ENCODE measurements around the gene SRRT. TPM values are rescaled to one million over a fixed set of nuclear protein-coding genes. Genes with fewer than 3 reads are reported as not detected.
"Not testable (repeated sequence)": the region's sequence is repeated elsewhere in the genome, so short reads cannot be mapped to it uniquely, and the experiment has no call there.

Gene SRRT
- total RNA-seq, 2 donors from 2014 or later = 109 TPM

DNA sequence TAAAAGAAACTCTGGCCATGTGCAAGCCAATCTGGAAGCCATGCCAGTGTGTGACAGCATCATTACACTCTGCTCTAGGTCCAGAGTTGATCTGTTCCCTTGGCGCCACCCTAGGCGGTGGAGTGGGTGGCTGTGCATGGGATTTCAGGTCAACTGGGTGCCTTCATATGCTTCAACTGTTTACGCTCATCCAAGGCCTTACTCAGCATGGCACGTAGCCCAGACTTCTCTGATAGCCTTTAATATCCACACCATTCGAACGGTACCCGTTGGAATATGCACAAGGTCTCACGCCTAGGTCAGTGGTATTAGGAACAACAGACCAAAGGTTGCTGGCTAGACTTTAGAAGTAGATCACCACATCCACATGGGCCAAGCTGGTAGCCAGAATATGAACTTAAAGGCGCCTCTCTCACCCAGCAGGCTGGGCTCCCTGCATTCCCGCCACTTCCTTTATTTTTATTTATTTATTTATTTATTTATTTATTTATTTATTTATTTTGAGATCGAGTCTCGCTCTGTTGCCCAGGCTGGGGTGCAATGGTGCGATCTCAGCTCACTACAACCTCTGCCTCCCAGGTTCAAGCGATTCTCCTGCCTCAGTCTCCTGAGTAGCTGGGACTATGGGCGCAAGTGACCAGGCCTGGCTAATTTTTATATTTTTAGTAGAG lies 39.4 kb downstream of the SRRT start:
- no peaks in the 10 kb centered on the region for H3K36me3 ChIP-seq
- DNase-seq (ENCODE audit: low spot score) (no peak), ATAC-seq (ENCODE audit: insufficient number of reproducible peaks, low FRiP score, low read depth) (no peak)
- TF ChIP-seq CTCF (IDR thresholded peaks at IDR 0.05) = no peak
- no peaks in the 10 kb centered on the region for H3K27me3 ChIP-seq (replicated peaks; ENCODE audit: insufficient read depth)
- H3K27ac ChIP-seq = no peak overlapping the region
- H3K4me1 ChIP-seq (ENCODE audit: control insufficient read depth in 1 of 2, low read depth in 2 of 2) = peaks cover 0 to 6% of the 10 kb centered on the region in 2 donors
- H3K4me3 ChIP-seq = no peak overlapping the region
- no peaks in the 10 kb centered on the region for H3K9me3 ChIP-seq

GRCh38 chr7:100914879-100915447 lies 40.1 kb downstream of the SRRT start:
- ATAC-seq (ENCODE audit: insufficient number of reproducible peaks, low FRiP score, low read depth) (no peak), DNase-seq (ENCODE audit: low spot score) (no peak)
- Histone ChIP-seq H3K4me1 (ENCODE audit: control insufficient read depth in 1 of 2, low read depth in 2 of 2) (peaks cover 0 to 6% of the 10 kb centered on the region in 2 donors), H3K9me3 (no peaks in the 10 kb centered on the region), H3K4me3 (no peak overlapping the region), H3K36me3 (no peaks in the 10 kb centered on the region), H3K27ac (no peak overlapping the region), H3K27me3 (replicated peaks; ENCODE audit: insufficient read depth) (no peaks in the 10 kb centered on the region)
- TF ChIP-seq CTCF (IDR thresholded peaks at IDR 0.05) = no peak

DNA sequence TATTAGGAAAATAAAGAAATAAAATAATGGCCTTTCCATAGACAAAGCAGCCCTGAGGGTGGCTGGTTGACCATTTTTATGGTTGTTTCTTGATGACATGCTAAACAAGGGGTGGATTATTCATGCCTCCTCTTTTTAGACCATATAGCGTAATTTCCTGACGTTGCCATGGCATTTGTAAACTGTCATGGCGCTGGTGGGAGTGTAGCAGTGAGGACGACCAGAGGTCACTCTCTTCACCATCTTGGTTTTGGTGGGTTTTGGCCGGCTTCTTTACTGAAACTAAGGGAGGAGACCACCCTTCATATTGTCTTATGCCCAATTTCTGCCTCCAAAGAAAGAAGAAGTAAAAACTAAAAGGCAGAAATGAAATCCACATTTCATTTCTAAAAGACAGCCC lies 44.4 kb downstream of the SRRT start:
- H3K4me1 ChIP-seq (ENCODE audit: control insufficient read depth in 1 of 2, low read depth in 2 of 2); H3K27me3 ChIP-seq (replicated peaks; ENCODE audit: insufficient read depth); H3K36me3 ChIP-seq; ATAC-seq (ENCODE audit: insufficient number of reproducible peaks, low FRiP score, low read depth); H3K4me3 ChIP-seq; H3K9me3 ChIP-seq; DNase-seq (ENCODE audit: low spot score); H3K27ac ChIP-seq: not testable (repeated sequence)

DNA sequence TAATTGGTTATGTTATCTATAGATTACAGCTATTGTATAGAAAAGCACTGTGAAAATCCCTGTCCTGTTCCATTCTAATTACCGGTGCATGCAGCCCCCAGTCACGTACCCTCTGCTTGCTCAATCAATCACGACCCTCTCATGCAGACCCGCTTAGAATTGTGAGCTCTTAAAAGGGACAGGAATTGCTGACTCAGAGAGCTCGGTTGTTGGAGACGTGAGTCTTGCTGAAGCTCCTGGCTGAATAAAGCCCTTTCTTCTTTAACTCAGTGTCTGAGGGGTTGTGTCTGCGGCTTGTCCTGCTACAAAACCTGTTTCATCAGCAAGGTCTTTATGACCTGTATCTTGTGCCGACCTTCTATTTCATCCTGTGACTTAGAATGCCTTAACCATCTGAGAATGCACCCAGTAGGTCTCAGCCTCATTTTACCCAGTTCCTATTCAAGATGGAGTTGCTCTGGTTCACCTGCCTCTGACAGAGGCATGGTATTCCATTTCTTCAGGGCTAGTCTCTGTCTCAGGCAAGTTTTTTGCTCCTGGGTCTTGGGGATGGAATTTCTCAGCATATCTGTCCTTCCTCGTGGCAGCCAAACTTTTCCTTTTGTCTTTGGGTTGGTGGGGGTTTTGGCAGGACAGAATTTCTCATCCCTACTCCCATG lies 45.0 kb downstream of the SRRT start:
- not testable (repeated sequence) for ATAC-seq (ENCODE audit: insufficient number of reproducible peaks, low FRiP score, low read depth); H3K36me3 ChIP-seq; H3K9me3 ChIP-seq; H3K4me1 ChIP-seq (ENCODE audit: control insufficient read depth in 1 of 2, low read depth in 2 of 2); DNase-seq (ENCODE audit: low spot score); H3K4me3 ChIP-seq; H3K27me3 ChIP-seq (replicated peaks; ENCODE audit: insufficient read depth); H3K27ac ChIP-seq

GRCh38 chr7:100921039-100921438 lies 46.1 kb downstream of the SRRT start:
- H3K27me3 ChIP-seq (replicated peaks; ENCODE audit: insufficient read depth) = no peaks in the 10 kb centered on the region
- no peak for DNase-seq (ENCODE audit: low spot score)
- H3K9me3 ChIP-seq = no peaks in the 10 kb centered on the region
- no peak overlapping the region for H3K4me3 ChIP-seq
- no peak for ATAC-seq (ENCODE audit: insufficient number of reproducible peaks, low FRiP score, low read depth)
- H3K4me1 ChIP-seq (ENCODE audit: control insufficient read depth in 1 of 2, low read depth in 2 of 2) = peaks cover 0 to 6% of the 10 kb centered on the region in 2 donors
- no peak overlapping the region for H3K27ac ChIP-seq
- TF ChIP-seq CTCF (IDR thresholded peaks at IDR 0.05) = no peak
- H3K36me3 ChIP-seq = no peaks in the 10 kb centered on the region

DNA sequence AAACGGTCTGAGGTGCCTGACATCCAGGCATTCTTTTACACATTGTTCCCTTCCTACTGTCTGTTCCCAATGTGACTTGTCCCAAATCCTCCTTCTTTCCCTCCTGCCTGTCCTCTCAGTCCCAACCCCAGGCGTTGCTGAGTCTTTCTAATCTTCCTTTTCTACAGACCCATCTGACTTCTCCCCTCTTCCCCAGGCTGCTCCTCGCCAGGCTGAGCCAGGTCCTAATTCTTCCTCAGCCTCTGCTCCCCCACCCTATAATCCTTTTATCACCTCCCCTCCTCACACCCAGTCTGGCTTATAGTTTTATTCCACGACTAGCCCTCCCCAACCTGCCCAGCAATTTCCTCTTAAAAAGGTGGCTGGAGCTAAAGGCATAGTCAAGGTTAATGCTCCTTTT lies 48.7 kb downstream of the SRRT start:
- not testable (repeated sequence) for H3K9me3 ChIP-seq; H3K4me1 ChIP-seq (ENCODE audit: control insufficient read depth in 1 of 2, low read depth in 2 of 2); DNase-seq (ENCODE audit: low spot score); H3K27ac ChIP-seq; ATAC-seq (ENCODE audit: insufficient number of reproducible peaks, low FRiP score, low read depth); H3K36me3 ChIP-seq; H3K4me3 ChIP-seq; H3K27me3 ChIP-seq (replicated peaks; ENCODE audit: insufficient read depth)
